HepG2 (cell line): ENCODE results near the gene POLRMT. TPM values are rescaled to one million over a fixed set of nuclear protein-coding genes. Genes with fewer than 3 reads are reported as not detected.

Source experiments
- ATM ChIP-seq: fragments of 450-650 bp; IDR thresholded peaks from 2 replicates; pipeline ENCODE4 v1.7.1; 2017; ENCODE audit warnings: mild to moderate bottlenecking, borderline replicate concordance
- CEBPG ChIP-seq: IDR thresholded peaks from 2 replicates; pipeline ENCODE4 v1.6.1; 2016
- ELF1 ChIP-seq: sonication (generic); formaldehyde crosslinking; IDR thresholded peaks from 2 replicates; pipeline ENCODE4 v1.4.0; 2020; ENCODE audit warnings: missing genetic modification reagents
- ELF4 ChIP-seq: sonication (generic); formaldehyde crosslinking; IDR thresholded peaks from 2 replicates; pipeline ENCODE4 v1.5.0; 2020; ENCODE audit warnings: missing genetic modification reagents, mild to moderate bottlenecking, moderate library complexity, borderline replicate concordance
- GATA4 ChIP-seq: sonication (generic); IDR thresholded peaks from 2 replicates; pipeline ENCODE4 v1.6.1; 2016; ENCODE audit warnings: antibody characterized with exemption, low read depth, borderline replicate concordance
- GTF2F1 ChIP-seq: fragments of 150-350 bp; IDR thresholded peaks from 2 replicates; pipeline ENCODE4 v1.6.1; 2014; ENCODE audit warnings: low read length
- IKZF4 ChIP-seq: sonication (generic); formaldehyde crosslinking; IDR thresholded peaks from 2 replicates; pipeline ENCODE4 v1.5.1; 2020; ENCODE audit warnings: borderline replicate concordance, mild to moderate bottlenecking, low read depth, missing genetic modification reagents; ENCODE audit errors: not compliant biosample characterization
- KLF16 ChIP-seq, 2 experiments: sonication (generic) in 1 of 2; formaldehyde crosslinking in 1 of 2; IDR thresholded peaks; 2 replicates each; pipeline versions ENCODE4 v1.6.1 to v1.8.0; 2016 to 2023; ENCODE audit warnings: missing genetic modification reagents in 2 of 2, missing compliant biosample characterization in 1 of 2
- MLX ChIP-seq: IDR thresholded peaks from 2 replicates; pipeline ENCODE4 v1.6.1; 2016
- MNT ChIP-seq: fragments of 450-650 bp; IDR thresholded peaks from 2 replicates; pipeline ENCODE4 v1.6.1; 2016
- MXD4 ChIP-seq: IDR thresholded peaks from 2 replicates; pipeline ENCODE4 v1.6.1; 2016; ENCODE audit warnings: mild to moderate bottlenecking, missing biosample characterization, missing genetic modification reagents
- NBN ChIP-seq: fragments of 450-650 bp; conservative IDR thresholded peaks from 2 replicates; pipeline ENCODE4 v1.6.1; 2017
- PHF8 ChIP-seq: sonication (generic); formaldehyde crosslinking; IDR thresholded peaks from 2 replicates; pipeline ENCODE4 v1.5.0; 2020; ENCODE audit warnings: missing genetic modification reagents
- RFX5 ChIP-seq: IDR thresholded peaks from 2 replicates; pipeline ENCODE4 v1.6.1; 2011; ENCODE audit warnings: low read depth, low read length, improper control_type of control experiment
- SIN3B ChIP-seq: fragments of 150-350 bp; IDR thresholded peaks from 2 replicates; pipeline ENCODE4 v1.6.1; 2014; ENCODE audit warnings: low read length
- SPEN ChIP-seq: sonication (generic); formaldehyde crosslinking; IDR thresholded peaks from 2 replicates; pipeline ENCODE4 v1.5.1; 2020; ENCODE audit warnings: low read depth, mild to moderate bottlenecking, missing genetic modification reagents
- YEATS2 ChIP-seq: sonication (generic); formaldehyde crosslinking; IDR thresholded peaks from 2 replicates; pipeline ENCODE4 v1.4.0; 2020; ENCODE audit warnings: missing genetic modification reagents, borderline replicate concordance
- ZBTB2 ChIP-seq: sonication (generic); formaldehyde crosslinking; IDR thresholded peaks from 2 replicates; pipeline ENCODE4 v1.8.0; 2022; ENCODE audit warnings: low read depth, missing genetic modification reagents
- ZMAT5 ChIP-seq: sonication (generic); formaldehyde crosslinking; IDR thresholded peaks from 2 replicates; pipeline ENCODE4 v1.5.0; 2020; ENCODE audit warnings: mild to moderate bottlenecking, low read depth, missing genetic modification reagents, borderline replicate concordance
- ZMYM4 ChIP-seq: sonication (generic); formaldehyde crosslinking; IDR thresholded peaks from 2 replicates; pipeline ENCODE4 v1.8.1; 2023; ENCODE audit warnings: mild to moderate bottlenecking, missing genetic modification reagents
- ZNF143 ChIP-seq: sonication (generic); formaldehyde crosslinking; IDR thresholded peaks from 2 replicates; pipeline ENCODE4 v1.4.0; 2020; ENCODE audit warnings: missing genetic modification reagents
- ZNF556 ChIP-seq: sonication (generic); formaldehyde crosslinking; IDR thresholded peaks from 2 replicates; pipeline ENCODE4 v1.4.0; 2020; ENCODE audit warnings: mild to moderate bottlenecking, missing genetic modification reagents, borderline replicate concordance
- ZNF563 ChIP-seq: sonication (generic); formaldehyde crosslinking; IDR thresholded peaks from 2 replicates; pipeline ENCODE4 v1.8.0; 2022; ENCODE audit warnings: mild to moderate bottlenecking, moderate library complexity, missing genetic modification reagents
- ZNF572 ChIP-seq: sonication (generic); formaldehyde crosslinking; IDR thresholded peaks from 2 replicates; pipeline ENCODE4 v1.5.1; 2020; ENCODE audit warnings: mild to moderate bottlenecking, missing genetic modification reagents
- ZNF773 ChIP-seq: sonication (generic); formaldehyde crosslinking; IDR thresholded peaks from 2 replicates; pipeline ENCODE4 v1.4.0; 2020; ENCODE audit warnings: missing genetic modification reagents, borderline replicate concordance
- ZSCAN31 ChIP-seq: sonication (generic); formaldehyde crosslinking; IDR thresholded peaks from 2 replicates; pipeline ENCODE4 v1.5.0; 2020; ENCODE audit warnings: low read depth, mild to moderate bottlenecking, missing genetic modification reagents
- polyA plus RNA-seq, 8 experiments: library from polyadenylated mRNA; depleted of rRNA in 3 of 8; stranded (reverse) in 7 of 8; unstranded in 1 of 8; fragments of >200 nt; fragmentation: Illumina TruSeq in 4 of 8; extraction: Trizol in 4 of 8; gene quantifications; 2 replicates each; pipeline versions ENCODE4 v1.2.1 to v1.2.3, GENCODE V29; 2011 to 2016; ENCODE audit warnings: low read depth in 4 of 8, missing spikeins in 1 of 8, mixed read lengths in 1 of 8; ENCODE audit not compliant: insufficient read depth in 1 of 8
- total RNA-seq, 5 experiments: library from RNA; depleted of rRNA; stranded (reverse); fragments of >200 nt; fragmentation: Illumina TruSeq; extraction: Trizol; gene quantifications; 2 replicates each; pipeline ENCODE4 v1.2.3, GENCODE V29; 2016; ENCODE audit warnings: low read depth in 1 of 5

POLRMT gene
- total and polyA plus RNA-seq, 2 of the 13 experiments (the other 11 are each of a cell fraction or from before 2014, with no cell fraction given): 78.0 to 101 TPM

- TF ChIP-seq NBN (no peak), ZNF572 (no peak), PHF8 (CRISPR knock-in tag) (peak; percentile 60), ZMYM4 (no peak), ZSCAN31 (CRISPR knock-in tag) (peak; percentile 75), CEBPG (CRISPR knock-in tag) (no peak), ELF1 (CRISPR knock-in tag) (peak; percentile 91), YEATS2 (CRISPR knock-in tag) (peak; percentile 89; the same call in 1 of the 2 replicates), ZBTB2 (CRISPR knock-in tag) (no peak), ZNF143 (CRISPR knock-in tag) (peak; percentile 93), ELF4 (CRISPR knock-in tag) (no peak), ZNF563 (CRISPR knock-in tag) (no peak), IKZF4 (CRISPR knock-in tag) (no peak), ATM (no peak), SPEN (CRISPR knock-in tag) (peak; percentile 83; the same call in 1 of the 2 replicates), RFX5 (peak; percentile 58; the same call in 1 of the 2 replicates), GATA4 (no peak), MLX (no peak), ZMAT5 (CRISPR knock-in tag) (no peak), GTF2F1 (no peak), KLF16 (CRISPR knock-in tag; IDR thresholded peaks at IDR 0.05) (peak in 1 of 2 experiments; percentile 58; a peak in 2 of 4 replicates), MNT (peak; percentile 68), SIN3B (peak; percentile 62; the same call in 1 of the 2 replicates), MXD4 (CRISPR knock-in tag) (0 out of 2 replicates have a peak, but pooled peaks have one; percentile 47), ZNF773 (CRISPR knock-in tag) (no peak), ZNF556 (CRISPR knock-in tag) (no peak)
Observed at GRCh38 chr19:633068-633785, at the start of gene POLRMT (continued).
